ENCODE results near the gene PARG.
"Not testable (repeated sequence)": the region's sequence is repeated elsewhere in the genome, so short reads cannot be mapped to it uniquely, and the experiment has no call there.

Gene PARG

DNA sequence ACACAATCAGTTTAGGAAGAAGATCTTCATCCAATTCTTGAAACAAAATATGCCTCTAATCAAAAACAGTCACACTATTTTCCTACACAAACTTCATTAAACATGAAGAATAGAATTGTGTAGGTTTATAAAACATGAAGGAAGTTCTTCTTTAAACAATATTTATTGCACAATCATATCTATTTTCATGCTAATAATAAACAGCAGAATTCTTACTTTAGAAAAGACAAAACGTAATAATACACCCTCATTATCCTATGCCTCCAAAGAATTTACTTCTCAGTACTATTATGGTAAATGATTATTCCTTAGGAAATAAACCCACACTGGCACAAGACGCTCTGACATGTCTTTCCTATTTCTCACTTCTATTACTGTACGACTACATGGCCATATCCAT lies 41.4 kb downstream of the PARG start:
- not testable (repeated sequence) for DNase-seq

DNA sequence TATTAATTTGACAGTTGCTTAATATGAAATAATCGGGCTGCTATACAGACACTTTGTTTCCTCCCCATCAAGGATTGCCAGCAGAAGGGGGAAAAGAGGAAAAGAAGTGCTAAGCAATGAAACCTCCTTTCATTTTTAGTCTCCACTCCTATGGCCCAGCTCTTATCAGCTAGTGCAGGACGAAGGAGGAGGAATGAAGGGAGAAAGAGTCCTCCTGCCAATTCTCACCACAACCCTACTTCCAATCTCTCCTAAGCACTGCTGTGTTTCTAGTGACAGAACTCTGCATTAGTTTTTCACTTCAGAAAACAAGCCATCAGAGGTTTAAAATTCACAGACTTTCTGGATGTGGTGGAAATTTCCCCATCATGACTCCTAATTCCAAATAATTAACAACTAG lies 41.8 kb downstream of the PARG start:
- DNase-seq: not testable (repeated sequence)

DNA sequence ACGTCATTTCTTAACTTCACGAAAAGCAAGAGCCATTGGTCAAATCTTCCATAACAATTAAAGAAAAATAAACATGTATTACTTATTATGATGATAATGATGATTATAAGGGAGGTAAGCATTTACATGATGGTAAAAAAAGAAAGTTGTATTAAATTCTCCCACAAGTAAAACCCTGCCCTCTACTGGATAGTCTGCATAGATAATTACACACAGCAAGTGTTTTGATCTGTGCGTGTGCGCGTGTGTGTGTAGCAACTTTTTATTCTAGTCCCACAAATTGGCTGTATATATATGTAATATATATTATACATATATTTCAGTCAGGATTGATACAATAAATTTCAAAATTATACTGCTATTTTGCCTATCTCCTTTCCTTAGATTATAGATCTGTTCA lies 51.8 kb downstream of the PARG start:
- DNase-seq: not testable (repeated sequence)

DNA sequence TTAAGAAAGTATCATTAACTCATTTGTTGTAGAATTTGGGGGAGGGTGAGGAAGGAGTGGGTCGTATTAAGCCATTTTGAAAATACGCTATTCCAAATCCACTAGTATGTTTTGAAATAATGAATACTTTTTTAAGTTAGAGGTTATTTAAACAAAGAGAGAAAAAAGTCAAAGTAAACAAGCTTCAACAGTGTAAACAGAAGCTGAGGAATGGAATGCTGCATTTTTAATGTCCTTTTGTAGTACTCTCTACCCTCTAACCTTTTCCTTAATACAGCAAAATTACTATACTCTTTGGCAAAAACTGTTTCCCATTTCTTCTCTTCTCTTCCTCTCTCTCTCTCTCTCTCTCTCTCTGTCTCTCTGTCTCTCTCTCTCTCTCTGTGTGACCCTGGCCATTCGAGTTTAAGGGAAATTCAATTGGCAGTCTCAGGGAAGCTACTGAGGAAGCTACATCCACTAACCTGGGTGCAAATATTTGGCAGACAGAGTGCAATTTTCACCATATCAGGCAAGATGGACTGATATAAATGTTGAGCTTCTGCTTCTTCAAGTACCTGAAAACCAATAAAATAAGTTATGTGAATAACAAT lies 57.0 kb downstream of the PARG start:
- not testable (repeated sequence) for DNase-seq

DNA sequence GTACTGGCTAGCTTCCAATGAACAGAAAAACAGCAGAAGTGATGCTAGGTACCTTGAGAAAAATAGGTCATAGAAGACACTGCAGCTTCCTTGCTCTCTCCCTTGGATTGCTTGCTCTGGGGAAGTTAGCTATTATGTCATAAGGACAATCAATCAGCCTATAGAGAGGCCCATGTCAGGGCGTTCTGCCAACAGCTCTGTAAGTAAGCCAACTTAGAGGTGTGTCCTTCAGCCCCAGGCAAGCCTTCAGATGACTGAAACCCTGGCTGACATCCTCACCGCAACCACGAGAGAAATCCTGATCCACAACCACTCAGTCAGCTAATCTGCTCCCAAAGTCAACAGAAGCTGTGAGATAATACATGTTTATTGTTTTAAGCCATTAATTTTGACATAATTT lies 58.0 kb downstream of the PARG start:
- DNase-seq: not testable (repeated sequence)

DNA sequence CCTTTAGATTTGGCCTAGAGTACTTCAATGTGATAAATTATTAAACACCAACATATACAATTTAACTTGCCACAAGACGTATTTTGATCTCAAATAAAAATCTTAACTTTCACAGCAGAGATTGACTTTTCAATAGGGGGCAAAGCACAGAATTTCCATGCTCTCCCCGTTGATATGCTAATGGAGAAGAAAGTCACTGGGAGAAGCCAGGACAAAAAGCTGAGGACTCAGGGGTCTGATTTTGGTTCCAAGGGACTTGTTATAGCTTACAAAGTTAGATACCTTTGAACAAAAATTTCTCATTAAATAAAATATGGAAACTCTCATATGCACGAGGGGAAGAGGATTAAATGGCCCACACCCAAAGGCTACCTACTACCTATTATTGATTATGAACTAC lies 59.5 kb downstream of the PARG start:
- DNase-seq: not testable (repeated sequence)

DNA sequence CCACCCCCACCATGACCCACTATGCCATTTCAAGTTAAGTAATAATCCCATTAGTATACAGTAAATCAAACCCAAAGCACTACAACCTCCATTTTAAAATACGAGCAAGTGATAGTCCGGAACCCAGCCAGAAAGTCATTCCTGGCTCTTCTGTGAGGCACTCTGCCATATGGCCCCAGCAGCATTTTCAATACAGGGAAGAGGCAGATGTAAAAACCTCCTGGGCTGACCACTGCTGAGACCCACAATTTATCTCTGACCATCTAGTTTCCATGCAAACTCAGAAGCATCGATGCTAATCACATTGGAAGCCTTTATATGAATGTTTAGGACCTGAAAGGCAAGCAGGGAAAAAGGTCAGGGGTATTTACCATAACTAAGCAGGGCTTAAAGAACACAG lies 69.1 kb downstream of the PARG start:
- DNase-seq: not testable (repeated sequence)

DNA sequence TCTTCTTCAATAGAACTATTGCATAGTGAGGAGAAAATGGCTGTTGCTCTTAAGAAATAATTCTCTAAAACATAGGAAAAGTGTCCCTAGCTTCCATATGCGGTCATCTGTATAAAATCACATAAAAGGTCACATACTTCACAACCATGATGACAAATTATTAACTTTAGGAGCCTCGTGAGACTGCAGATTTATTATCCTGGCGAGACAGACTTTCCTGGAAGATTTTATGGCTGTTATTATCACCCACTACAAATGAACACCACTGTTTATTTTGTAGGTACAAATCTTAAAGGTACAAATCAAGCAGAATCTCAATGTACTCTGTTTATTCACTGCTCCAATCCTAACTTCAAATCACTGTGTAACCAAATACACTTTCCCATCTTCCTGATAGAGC lies 70.4 kb downstream of the PARG start:
- DNase-seq: not testable (repeated sequence)

DNA sequence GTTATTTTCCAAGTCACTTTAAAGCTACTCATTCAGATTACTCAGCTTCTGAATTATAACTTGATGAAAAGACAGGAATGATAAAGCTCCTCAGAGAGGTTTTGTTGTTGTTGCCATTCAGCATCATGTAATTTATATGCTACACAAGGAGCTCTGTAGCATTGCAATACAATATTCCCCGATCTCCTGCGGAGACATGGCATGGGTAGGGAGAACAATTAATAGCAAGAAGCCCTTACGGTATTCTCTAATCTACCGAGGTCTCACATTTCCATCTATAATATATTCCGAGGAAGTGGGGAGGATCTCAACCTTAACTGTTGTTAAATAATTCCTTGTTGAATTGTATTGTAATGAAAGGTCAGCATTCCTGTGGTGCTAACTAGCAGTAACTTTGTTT lies 81.9 kb downstream of the PARG start:
- not testable (repeated sequence) for DNase-seq

DNA sequence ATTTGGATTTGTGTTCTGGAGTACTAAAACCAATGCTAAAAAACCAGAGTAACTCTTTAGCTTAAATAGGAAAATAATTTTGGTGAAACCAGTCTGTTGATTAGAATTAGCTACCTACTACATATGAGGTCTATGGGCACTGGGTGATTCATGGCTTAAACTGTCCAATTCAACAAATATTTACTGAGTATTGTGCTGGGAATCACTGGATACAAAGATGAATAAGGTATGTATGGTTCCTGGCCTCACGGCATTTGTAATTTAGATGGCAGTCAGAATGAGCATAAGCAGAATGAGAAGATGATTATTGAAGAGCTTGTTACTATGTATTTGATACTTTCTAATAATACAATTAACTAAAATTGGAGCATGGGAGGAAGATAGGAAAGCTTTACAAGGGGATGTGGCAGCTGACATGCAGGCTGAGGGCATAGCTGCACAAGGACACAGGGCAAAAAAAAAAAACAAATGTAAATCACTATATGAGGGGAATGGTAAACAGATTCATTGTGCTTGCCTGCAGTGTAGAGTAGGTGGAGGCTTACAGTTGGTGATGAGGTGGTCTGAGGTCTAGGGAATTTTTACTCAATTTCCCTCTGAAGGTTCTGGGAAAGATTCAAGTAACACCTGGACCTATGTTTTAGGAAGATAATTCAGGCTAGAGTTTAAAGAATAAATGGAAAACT lies 83.0 kb downstream of the PARG start:
- not testable (repeated sequence) for DNase-seq

DNA sequence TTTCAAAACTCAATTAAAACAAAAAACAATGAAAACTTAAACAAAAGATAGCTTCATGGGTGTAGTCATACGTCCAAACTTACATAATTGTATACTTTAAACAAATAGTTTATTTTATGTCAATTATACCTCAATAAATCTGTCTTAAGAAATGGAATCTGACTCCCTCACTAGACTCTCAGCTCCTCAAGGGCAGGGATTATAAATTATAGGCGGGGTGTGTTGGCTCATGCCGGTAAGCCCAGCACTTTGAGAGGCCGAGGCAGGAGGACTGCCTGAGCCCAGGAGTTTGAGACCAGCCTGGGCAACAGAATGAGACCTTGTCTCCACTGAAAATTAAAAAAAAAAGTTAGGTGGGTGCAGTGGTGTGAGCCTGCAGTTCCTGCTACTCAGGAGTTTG lies 92.3 kb downstream of the PARG start:
- DNase-seq: not testable (repeated sequence)

DNA sequence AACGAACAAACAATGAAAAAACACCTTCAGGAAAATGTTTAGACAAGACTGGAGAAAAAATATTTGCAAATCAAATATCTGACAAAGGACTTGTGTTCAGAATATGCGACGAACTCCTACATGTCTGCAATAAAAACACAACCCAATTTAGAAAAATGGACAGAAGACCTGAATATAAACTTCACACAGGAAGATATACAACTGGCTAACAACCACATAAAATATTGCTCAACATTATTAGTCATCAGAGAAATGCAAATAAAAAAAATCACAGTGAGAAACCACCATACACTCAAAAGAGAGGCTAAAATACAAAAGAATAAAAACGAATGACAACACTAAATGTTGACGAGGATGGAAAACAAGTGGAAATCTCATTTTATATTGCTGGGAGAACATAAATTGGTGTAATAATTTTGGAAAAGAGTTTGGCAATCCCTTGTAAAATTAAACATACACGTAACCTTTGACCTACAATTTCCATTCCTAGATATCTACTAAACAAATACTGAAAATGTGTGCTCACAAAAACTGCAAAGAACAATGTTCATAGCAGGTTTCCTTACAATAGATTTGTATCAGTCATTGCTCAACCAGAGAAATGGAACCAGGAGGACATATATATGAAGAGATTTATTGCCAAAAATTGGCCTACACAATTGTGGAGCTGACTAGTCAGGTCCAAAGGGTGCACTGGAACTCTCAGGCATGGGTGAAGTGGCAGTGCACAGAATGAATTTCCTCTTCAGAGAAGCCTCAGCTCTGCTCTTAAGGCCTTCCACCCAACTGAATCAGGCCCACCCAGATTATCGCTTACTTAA lies 96.8 kb downstream of the PARG start:
- DNase-seq: no peak

DNA sequence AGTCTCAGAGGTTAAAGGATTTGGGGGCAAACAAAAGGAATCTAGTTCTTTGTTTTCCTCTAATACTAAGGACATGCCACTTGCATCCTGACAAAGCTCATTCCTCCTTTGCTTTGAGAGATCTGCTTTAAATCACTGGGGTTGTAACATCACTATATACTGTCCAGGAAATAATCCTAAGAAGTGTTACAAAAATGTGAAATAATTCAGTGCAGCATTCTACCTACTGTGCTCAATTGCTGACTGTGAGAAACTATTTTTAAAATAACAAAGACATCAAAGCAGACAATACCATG lies 99.5 kb downstream of the PARG start:
- not testable (repeated sequence) for DNase-seq

DNA sequence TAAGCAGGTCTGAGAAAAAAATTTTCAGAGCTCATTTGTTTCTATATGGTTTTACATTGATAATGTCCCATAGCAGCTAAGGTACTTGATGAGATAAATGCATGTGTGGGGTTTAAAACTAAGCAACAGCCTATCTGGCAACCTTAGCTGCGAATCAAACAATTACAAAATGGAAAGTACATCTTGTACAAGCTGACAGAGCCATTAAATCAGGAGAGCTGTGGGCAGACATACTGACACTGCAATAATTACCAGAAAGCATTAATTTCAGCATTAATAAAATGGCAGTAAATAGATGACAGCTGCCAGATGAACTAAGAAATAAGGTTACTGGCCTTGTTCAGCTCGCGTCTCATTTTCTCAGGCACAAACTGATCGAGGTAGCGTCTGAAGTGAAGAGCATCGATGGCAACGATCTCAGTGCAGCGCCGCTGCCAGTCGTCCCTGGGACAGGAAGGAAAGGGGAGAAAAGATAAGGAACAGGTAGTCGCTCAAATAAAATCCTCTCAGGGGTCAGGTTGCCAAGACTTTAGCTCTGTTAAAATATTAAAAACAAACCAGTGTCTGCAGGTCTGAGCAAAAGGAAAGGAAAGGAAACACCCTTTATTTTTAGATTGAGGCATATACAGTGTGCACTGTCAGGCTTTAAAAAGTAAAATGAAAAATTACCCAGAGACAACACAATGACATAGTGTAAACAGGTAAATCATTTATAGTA lies 100.1 kb downstream of the PARG start:
- DNase-seq: no peak

DNA sequence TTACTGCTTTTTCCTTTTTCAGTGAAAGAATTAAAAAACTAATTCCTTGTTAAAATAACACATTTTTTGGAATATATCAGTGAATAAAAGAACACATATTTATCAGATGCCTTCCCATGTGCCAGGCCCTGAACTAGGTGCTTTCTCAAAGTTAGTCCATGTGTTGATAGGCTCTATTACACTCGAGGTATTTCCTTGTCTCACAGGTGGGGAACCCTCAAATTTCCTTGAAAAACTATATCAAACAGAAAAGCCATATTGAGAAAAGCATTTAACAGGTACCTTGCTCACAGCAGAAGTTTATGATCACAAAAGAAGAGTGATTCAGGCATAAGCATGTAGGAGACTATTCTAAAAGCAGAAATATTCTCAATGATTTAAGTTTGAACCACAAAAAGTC lies 104.1 kb downstream of the PARG start:
- DNase-seq: no peak

DNA sequence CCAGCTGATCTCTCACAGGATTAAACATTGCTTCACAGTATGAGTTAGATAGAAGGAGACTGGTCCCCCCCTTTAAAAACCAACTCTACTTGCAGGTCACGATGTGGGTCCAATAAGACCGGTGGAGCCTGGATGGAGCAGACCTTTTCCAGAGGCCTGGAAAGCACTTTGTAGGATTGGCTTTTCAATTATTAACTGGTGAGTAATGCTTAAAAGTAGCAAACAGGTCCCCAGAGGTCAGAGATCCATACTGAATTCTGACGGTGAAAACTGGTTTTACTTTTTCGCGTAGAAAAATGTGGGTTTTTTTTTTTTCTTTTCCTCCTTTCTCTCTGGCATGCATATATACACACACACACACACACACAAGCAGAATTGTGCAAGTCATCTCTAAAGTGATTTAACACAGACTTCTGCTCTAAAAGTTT lies 104.8 kb downstream of the PARG start:
- DNase-seq: no peak

DNA sequence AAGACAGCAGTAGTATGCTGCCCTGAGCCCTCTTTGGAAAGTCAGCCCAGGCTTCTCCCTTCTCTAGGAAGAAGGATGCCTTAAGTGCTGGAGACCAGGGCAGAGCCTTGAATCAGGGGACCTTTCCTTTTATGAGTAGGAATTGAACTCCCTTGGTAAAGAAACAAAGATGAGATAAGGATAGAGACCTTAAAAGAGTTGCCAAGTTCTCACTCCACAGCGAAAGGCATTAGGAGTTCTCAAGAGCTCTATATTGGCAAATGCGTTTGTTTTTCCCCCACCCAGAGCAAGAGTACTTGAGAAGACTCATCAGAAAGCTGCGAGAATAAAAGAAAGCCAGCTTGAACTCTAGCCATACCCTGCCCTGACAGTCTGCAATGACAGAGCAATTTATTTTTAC lies 106.9 kb downstream of the PARG start:
- DNase-seq: no peak

DNA sequence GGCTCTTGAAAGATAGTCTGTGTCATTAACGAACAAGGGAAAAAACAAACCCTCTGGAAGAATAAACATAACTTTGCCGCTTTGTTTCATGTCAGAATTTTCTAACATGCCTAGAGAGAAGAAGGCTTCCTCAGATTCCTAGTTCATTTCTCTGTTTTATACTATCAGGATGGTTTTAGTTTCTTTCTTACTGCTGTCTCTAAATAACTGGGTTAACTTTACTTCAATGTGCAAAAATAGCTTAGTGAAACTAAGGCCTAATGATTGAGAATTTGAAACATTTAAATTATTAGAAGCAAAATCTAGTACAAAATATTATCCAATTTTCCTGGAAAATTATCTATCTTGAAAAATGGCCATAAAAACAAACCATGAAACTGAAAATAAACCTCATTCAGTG lies 107.6 kb downstream of the PARG start:
- DNase-seq: no peak

DNA sequence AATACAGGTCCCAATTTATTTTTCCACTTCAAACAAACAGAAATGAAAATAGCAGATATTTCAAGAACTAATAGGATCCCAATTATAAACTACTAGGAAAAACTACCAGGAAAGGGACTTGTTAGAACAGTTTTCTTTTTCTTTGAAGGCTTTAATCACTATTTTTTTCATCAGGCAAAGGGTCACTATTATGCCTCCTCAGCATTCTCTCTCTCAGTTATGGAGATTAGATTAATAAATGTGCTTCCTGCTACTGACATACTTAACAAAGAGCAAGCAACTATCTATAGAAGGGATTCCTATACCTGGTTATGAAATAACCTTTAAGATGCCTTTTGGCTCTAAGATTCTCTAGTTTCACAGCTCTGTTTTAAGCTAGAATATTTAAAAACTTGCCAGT lies 108.7 kb downstream of the PARG start:
- DNase-seq: no peak

DNA sequence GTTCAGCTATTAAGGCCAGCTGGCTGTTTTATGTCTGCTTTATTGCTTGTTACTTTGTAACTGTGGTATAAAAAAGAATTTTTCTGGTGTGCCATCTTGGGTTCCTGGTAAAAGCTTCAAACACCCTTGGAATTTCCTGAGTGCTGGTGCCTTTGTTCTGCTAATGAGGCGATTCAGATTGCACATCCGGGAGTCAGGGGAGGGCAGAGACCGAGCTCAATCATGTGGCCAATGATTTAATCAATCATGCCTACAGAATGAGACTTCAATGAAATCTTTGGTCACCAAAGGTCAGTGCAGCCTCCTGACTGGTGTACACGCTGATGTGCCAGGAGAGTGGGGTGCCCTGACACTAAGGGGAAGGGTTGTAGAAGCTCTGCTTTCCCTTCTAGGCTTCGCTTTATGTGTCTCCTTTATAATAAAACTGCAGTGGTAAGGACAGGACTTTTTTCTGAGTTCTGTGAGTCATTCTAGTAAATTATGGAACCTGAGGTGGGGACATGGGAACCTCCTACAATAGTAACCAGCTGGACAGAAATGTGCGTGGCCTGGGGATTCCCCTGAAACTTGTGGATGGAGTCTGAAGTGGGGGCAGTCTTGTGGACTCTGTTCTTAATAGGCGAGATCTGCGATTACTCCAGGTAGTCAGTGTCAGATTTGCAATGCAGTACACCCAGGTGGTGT lies 110.3 kb downstream of the PARG start:
- no peak for DNase-seq

DNA sequence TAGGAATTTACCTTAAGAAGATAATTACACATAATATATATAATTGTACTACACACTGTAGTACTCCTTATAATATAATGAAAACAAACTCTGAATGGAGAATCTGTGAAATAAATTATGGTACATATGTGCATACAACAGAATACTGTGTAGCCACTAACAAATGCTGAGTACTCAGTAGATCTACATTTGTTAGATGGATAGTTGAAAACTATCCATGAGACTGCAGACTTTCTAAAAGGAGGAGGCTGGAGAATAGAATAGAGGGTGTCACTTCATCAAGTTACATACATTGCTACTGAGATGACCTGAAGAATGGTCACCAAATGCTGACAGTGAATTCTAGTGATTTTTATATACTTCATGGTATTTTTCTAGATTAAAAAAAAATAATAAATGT lies 111.0 kb downstream of the PARG start:
- DNase-seq: no peak

DNA sequence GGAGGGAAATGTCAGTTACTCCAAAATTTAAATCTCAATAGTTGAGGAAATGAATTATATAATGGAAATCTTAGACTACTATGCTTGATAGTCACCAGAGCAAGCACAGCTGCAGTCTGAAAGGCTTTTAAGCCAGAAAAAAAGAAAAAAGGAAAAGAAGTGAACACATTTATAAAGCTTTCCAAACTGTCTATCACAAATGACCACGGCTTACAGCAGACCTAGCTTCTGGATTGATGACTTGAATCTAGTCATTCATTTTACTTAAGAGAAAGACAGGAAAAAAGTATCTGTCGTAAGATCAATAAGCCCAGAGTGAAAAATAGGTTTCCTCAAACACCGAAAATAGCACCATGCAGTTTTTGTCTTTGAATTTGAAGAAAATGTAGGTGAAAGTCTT lies 111.8 kb downstream of the PARG start:
- no peak for DNase-seq

DNA sequence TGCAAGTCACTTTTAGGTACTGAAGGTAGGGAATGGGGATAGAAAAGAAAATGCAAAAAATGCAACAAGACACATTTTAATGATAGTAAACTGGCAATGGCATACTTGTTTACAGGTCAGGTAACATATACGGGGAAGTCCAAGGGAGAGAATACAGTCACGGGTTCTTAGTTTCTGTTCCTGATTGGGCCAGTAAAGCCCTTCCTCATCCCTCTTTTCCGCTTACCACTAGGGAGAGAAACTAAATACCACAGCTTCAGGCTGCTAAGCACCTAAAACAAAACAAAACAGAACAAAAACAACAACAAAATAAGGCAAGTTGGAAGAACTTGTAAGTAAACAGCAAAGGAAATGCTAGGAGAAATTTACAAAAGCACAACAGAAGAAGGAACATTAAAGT lies 114.5 kb downstream of the PARG start:
- DNase-seq: no peak
